Central memory CD8-positive, alpha-beta T cell (primary cell): ENCODE data around the gene MICB.
A peak's percentile ranks its signal among the peaks of the same experiment; 100 is the strongest.
"Not testable (repeated sequence)": the region's sequence is repeated elsewhere in the genome, so short reads cannot be mapped to it uniquely, and the experiment has no call there.

Source experiments
- ATAC-seq: fragments of 150-1000 bp; cut with Tn5 transposase; replicated peaks from 2 replicates; pipeline ENCODE4 v1.10.0; 2022; ENCODE audit warnings: mild to moderate bottlenecking, moderate FRiP score, moderate number of reproducible peaks; ENCODE audit not compliant: poor library complexity, severe bottlenecking; ENCODE audit errors: extremely low read depth
- DNase-seq, 2 donors: peaks; one replicate each; pipeline ENCODE4 v3.0.0; 2021; ENCODE audit warnings: low spot score in 2 of 2
- H3K27ac Mint-ChIP-seq: one replicate; pipeline ENCODE4 v1.8.0; 2022; ENCODE audit warnings: low read depth, mild to moderate bottlenecking, moderate library complexity, mixed read lengths
- H3K27me3 Mint-ChIP-seq: one replicate; pipeline ENCODE4 v1.8.0; 2022; ENCODE audit warnings: mixed read lengths
- H3K36me3 Mint-ChIP-seq: one replicate; pipeline ENCODE4 v1.8.0; 2022; ENCODE audit warnings: mild to moderate bottlenecking, moderate library complexity, mixed read lengths; ENCODE audit not compliant: insufficient read depth
- H3K4me1 Mint-ChIP-seq: one replicate; pipeline ENCODE4 v1.8.0; 2022; ENCODE audit warnings: mixed read lengths
- H3K4me3 Mint-ChIP-seq: one replicate; pipeline ENCODE4 v1.8.0; 2022; ENCODE audit warnings: mild to moderate bottlenecking, moderate library complexity, mixed read lengths
- H3K9me3 Mint-ChIP-seq: one replicate; pipeline ENCODE4 v1.8.0; 2022; ENCODE audit warnings: mixed read lengths

The MICB gene

DNA sequence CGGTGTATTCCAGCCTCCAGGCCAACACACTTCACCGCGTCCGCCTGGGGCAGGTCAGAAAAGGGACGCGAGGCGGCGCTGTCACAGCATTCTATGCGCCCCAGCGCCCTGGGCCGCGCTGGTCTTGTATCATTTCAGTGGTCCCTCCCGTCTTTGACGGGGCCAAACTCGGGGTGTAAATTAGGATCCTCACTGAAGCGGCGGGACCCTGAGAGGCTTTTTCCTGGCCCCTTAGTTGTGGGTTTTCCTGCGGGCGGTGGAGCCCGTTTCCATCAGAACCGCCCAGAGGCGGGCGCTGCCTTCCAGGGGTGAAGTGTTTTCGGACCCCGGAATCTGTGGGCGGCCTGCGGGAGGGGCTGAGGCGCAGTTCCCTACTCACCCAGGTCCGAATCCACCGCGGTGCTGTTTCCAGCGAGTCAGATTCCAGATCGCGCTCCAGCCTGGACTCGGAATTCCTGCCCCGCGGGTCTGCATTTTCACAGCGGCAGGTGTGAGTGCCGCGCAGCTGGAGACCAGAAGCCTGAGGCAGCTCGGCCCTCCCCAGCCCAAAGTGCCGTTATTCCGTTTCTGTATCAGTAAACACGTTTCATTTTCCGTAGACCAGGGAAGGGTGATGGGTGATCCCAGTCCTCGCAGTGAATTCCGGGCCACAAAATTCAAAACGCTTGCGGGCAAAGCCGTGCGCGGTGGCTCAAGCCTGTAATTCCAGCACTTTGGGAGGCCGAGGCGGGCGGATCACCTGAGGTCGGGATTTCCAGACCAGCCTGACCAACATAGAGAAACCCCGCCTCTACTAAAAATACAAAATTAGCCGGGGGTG lies 3.9 kb upstream of the MICB start:
- peak; percentile 56 to 67 for DNase-seq
- Mint-ChIP-seq H3K27me3 (no peaks in the 10 kb centered on the region), H3K9me3 (no peaks in the 10 kb centered on the region), H3K27ac (peak overlapping the region; percentile 54), H3K4me3 (peak overlapping the region; percentile 62), H3K36me3 (peaks cover 12% of the 10 kb centered on the region), H3K4me1 (peaks cover 53% of the 10 kb centered on the region)
- ATAC-seq, result peak; percentile 42

DNA sequence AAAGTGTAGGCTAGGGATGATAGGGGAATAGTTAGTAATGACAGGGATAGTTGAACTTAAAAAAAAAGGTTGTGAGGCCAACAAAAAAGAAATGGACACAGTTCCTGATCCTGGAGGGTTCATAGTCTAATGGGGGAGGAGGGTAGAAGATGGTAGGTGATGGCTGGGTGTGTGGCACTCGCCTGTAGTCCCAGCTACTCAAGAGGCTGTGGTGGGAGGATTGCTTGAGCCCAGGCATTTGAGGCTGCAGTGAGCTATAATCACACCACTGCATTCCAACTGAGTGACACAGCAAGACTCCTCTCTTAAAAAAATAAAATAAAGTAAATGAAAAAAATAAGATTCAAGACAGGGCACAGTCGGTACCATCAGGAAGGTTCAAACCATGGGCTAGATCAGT lies 2.4 kb upstream of the MICB start:
- H3K27me3 Mint-ChIP-seq, result no peaks in the 10 kb centered on the region
- DNase-seq (no peak), ATAC-seq (no peak)
- H3K9me3 Mint-ChIP-seq, result no peaks in the 10 kb centered on the region
- H3K4me3 Mint-ChIP-seq, result peak overlapping the region; percentile 62
- peak overlapping the region; percentile 54 for H3K27ac Mint-ChIP-seq
- H3K36me3 Mint-ChIP-seq, result peaks cover 11% of the 10 kb centered on the region
- H3K4me1 Mint-ChIP-seq, result peaks cover 63% of the 10 kb centered on the region

DNA sequence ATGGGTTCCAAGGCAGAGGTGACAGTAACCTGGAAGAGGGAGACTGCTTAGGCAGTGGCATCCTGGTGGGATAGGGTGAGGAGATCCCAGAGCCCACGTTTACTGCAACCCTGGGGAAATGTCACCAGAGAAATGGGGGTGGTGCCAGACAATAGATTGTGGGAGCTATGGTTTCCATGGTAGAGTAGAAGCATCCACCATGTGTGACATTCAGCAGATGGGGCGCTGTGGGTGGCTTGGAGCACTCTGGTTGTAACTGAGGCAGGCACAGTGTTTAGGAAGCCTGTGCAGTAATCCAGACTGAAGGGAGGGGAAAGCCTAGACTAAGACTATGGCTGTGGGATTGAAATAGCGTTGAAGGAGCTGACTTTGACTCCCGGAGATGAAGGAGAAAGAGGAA lies 1.1 kb upstream of the MICB start:
- peak; percentile 24 for ATAC-seq
- H3K27ac Mint-ChIP-seq, result peak overlapping the region; percentile 86
- DNase-seq, H3K9me3 Mint-ChIP-seq, H3K36me3 Mint-ChIP-seq, H3K27me3 Mint-ChIP-seq: not testable (repeated sequence)
- peaks cover 73% of the 10 kb centered on the region for H3K4me1 Mint-ChIP-seq
- H3K4me3 Mint-ChIP-seq, result peak overlapping the region; percentile 86

DNA sequence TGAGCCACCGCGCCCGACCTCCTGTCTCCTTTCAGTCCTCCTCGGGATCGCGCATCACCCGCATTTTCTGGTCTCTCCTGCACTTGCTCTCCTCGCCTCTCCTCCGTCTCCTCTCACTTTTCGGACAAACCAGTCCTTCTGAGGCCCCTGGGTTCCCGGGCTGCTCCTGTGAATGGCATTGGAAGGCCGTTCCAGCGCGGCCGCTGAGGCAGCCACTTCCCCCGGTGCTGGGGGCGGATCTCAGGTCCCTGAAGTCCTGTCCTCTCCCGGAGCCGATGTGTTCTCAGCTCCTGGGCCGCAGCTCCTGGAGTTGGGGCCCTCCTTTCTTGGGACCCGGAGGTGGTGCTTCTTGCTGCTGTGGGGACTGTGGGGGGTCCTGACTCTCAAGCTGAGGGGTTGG lies 803 bp downstream of the MICB start:
- Mint-ChIP-seq H3K36me3 (peaks cover 11% of the 10 kb centered on the region), H3K27me3 (no peaks in the 10 kb centered on the region), H3K27ac (peak overlapping the region; percentile 86), H3K4me1 (peaks cover 84% of the 10 kb centered on the region), H3K9me3 (no peaks in the 10 kb centered on the region), H3K4me3 (peak overlapping the region; percentile 86)
- ATAC-seq, result no peak
- DNase-seq, result no peak

DNA sequence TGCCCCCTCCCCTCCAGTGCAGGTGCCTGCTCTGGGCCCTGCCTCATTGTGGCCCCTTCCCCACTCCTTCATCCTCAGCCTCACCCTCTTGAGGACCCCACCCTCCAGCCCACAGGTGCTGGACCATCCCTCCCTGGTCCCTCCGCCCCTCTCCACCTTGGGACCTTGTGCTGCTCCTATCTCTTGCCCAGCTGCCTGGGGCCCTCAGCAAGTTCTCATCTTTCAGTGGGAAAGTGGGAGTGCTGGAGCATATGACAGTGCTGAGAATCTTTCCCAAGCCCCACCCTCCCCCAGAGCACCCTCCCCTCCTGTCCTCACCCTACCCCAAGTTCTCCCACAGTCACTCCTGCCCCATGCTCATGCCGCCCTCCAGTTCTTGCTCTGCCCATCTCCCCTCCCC lies 1.7 kb downstream of the MICB start:
- Mint-ChIP-seq H3K27ac (peak overlapping the region; percentile 86), H3K4me3 (peak overlapping the region; percentile 86), H3K36me3 (peaks cover 11% of the 10 kb centered on the region), H3K4me1 (peaks cover 83% of the 10 kb centered on the region)
- H3K27me3 Mint-ChIP-seq, DNase-seq, H3K9me3 Mint-ChIP-seq, ATAC-seq: not testable (repeated sequence)

DNA sequence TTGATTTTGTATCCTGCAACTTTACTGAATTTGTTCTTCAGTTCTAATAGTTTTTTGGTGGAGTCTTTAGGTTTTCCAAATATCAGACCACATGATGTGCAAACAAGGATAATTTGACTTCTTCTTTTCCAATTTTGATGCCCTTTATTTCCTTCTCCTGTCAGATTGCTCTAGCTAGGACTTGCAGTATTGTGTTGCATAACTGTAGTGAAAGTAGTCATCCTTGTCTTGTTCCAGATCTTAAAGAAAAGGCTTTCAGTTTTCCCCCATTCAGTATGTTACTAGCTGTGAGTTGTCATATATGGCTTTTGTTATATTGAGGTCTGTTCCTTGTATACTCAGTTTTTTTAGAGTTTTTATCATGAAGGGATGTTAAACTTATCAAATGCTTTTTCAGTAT lies 4.6 kb downstream of the MICB start:
- no peaks in the 10 kb centered on the region for H3K9me3 Mint-ChIP-seq
- H3K27ac Mint-ChIP-seq, result no peak overlapping the region
- no peak overlapping the region for H3K4me3 Mint-ChIP-seq
- no peaks in the 10 kb centered on the region for H3K27me3 Mint-ChIP-seq
- ATAC-seq (no peak), DNase-seq (no peak)
- H3K4me1 Mint-ChIP-seq, result peaks cover 69% of the 10 kb centered on the region
- H3K36me3 Mint-ChIP-seq, result peaks cover 22% of the 10 kb centered on the region

DNA sequence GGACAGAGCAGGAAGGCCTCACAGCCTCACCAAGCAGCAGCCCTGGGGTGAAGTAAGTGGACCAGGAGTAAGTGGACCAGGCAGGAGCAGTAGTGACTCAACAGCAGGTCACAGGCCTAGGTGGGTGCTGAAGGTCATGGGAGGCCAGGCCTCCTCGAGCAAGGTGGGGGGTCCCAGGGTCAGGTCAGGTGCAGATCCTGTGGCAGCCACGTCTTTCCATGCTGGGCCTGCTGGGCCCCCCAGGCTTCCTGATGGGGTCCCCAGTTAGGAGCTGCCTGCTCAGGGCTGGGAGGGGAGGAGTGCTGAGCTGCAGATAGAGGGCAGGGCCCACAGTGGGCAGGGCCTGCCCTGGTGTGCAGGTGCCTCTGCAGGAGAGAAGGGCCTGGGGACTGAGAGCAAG lies 11.1 kb downstream of the MICB start:
- not testable (repeated sequence) for H3K27me3 Mint-ChIP-seq, H3K27ac Mint-ChIP-seq, DNase-seq, H3K9me3 Mint-ChIP-seq, ATAC-seq, H3K4me3 Mint-ChIP-seq
- Mint-ChIP-seq H3K4me1 (peaks cover 10% of the 10 kb centered on the region), H3K36me3 (peaks cover 35% of the 10 kb centered on the region)

DNA sequence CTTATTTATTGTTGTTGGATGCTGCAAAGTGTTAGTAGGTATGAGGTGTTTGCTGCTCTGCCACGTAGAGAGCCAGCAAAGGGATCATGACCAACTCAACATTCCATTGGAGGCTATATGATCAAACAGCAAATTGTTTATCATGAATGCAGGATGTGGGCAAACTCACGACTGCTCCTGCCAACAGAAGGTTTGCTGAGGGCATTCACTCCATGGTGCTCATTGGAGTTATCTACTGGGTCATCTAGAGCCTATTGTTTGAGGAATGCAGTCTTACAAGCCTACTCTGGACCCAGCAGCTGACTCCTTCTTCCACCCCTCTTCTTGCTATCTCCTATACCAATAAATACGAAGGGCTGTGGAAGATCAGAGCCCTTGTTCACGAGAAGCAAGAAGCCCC lies 12.1 kb downstream of the MICB start:
- Mint-ChIP-seq H3K27ac (no peak overlapping the region), H3K27me3 (no peaks in the 10 kb centered on the region), H3K9me3 (no peaks in the 10 kb centered on the region), H3K4me1 (peaks cover 6% of the 10 kb centered on the region), H3K4me3 (no peak overlapping the region), H3K36me3 (peaks cover 35% of the 10 kb centered on the region)
- DNase-seq, result peak in 1 of 2 donors; percentile 3
- no peak for ATAC-seq

DNA sequence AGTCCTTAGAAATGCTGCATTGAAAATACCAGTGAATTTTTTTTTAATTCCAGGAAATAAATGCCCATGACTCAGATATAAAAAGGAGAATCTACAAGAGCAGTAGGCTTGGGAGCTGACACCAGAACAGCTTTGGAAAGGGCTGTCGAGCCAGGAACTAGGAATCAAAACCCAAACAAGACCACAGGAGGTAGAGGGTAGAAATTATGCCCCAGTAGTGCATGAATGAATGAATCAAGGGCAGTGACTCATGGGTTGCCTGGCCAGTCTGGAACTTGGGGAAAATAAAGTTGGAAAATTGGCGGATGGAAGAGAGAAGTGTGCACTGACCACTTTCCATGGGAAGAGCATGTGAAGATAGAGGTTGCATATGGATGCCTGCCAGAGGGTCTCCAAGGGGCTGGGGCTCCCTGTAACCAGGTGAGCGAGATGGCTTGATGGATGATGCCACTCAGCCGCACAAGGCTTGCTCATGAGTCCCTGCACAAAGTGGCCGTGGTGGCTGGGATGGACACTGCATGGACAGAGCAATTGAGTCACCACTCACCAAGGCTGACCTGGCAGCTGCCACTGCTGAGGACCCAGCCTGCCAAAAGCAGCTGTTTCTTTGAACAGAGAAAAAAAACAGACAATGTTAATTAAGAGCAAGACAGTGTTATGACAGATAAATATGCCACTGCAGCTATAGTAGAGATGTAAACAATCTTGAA lies 15.7 kb downstream of the MICB start:
- Mint-ChIP-seq H3K9me3 (no peaks in the 10 kb centered on the region), H3K4me1 (no peaks in the 10 kb centered on the region), H3K27ac (no peak overlapping the region), H3K27me3 (peaks cover 9% of the 10 kb centered on the region), H3K36me3 (peaks cover 15% of the 10 kb centered on the region), H3K4me3 (no peak overlapping the region)
- ATAC-seq, result no peak
- no peak for DNase-seq

DNA sequence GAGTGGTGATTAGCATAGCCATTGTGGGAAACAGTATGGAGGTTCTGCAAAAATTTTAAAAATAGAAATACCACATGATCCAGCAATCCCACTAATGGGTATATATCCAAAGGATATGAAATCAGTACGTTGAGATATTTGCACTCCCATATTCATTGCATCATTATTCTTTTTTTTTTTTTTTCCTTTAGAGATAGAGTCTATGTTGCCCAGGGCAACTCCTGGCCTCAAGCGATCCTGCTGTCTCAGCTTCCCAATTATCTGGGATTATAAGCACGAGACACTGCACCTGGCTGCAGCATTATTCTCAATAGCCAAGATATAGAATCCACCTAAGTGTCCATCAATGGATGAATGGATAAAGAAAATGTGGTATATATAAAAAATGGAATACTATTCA lies 23.9 kb downstream of the MICB start:
- Mint-ChIP-seq H3K36me3 (peaks cover 2% of the 10 kb centered on the region), H3K27me3 (no peaks in the 10 kb centered on the region), H3K4me3 (no peak overlapping the region), H3K9me3 (no peaks in the 10 kb centered on the region), H3K4me1 (no peaks in the 10 kb centered on the region), H3K27ac (no peak overlapping the region)
- DNase-seq, result no peak
- no peak for ATAC-seq

DNA sequence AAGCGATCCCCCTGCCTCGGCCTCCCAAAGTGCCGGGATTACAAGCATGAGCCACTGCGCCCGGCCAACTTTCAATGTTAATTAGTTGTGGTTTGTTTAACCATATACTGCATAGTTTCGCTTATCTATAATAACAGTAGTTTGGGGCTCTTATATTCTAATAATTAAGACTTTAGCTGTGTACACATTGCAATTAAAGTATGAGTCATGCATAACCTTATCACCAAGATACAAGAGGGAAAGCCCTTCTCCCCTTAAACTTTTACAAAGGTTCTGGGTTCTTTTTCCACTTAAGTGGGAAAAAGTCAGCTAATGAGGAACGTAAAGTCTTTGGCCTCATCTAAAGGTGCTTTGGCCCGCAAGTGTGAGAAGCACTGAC lies 27.6 kb downstream of the MICB start:
- ATAC-seq (no peak), DNase-seq (no peak)
- Mint-ChIP-seq H3K27ac (no peak overlapping the region), H3K4me1 (peaks cover 9% of the 10 kb centered on the region), H3K36me3 (peaks cover 13% of the 10 kb centered on the region), H3K27me3 (no peaks in the 10 kb centered on the region), H3K9me3 (no peaks in the 10 kb centered on the region), H3K4me3 (no peak overlapping the region)

DNA sequence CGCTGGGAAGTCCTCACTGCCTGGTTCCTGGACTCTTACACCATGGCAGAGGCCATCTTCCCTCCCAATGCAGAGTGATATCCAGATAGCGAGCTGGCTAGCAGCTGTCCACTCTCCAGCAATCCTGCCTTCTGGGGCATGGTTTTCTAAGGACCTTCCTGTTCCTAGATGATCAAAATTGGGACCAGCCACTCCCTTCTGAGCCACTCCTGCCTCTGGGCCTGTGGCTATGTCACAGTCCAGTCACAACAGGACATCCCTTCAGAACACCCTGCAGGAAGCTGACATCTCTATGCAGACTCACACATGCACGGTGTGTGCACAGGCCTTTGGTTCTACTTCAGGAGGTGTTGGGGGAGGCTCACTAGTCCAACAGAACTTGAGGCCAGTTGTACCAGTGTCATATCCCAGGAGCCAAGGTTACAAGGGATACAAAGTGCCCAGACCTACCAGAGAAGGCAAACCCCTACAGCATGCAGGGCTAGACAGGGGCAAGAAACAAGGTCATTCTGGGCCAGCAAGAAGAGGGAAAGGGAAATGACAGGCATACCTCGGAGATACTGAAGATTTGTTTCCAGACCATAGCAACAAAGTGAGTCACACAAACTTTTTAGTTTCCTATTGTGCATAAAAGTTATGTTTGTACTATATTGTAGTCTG lies 28.1 kb downstream of the MICB start:
- H3K9me3 Mint-ChIP-seq, result no peaks in the 10 kb centered on the region
- H3K27me3 Mint-ChIP-seq, result no peaks in the 10 kb centered on the region
- H3K36me3 Mint-ChIP-seq, result peaks cover 17% of the 10 kb centered on the region
- no peak overlapping the region for H3K27ac Mint-ChIP-seq
- DNase-seq (no peak), ATAC-seq (no peak)
- no peak overlapping the region for H3K4me3 Mint-ChIP-seq
- peaks cover 13% of the 10 kb centered on the region for H3K4me1 Mint-ChIP-seq
